ENCODE results near the gene LRP4. TPM values are rescaled to one million over a fixed set of nuclear protein-coding genes. Genes with fewer than 3 reads are reported as not detected.

Gene LRP4
- polyA plus RNA-seq, 4 donors: 25.5 to 28.5 (median 27.5) TPM

DNA sequence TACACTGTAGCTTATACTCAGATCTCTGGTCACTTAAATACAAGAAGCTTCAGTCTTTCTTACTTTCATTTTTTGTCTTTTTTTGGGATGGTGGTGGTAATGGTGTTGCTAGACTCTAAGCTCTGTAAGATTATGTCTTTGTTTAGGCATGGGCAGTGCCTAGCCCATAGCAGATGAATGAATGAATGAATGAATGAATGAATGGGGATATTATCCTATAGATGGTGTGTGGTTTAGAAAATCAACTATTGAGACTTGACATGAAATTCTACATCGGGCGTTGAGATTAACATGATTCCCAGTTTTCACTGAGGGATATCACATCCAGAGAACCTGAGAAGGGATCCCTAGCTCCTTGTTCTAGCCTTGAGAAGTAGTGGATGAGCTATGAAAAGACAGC, 62.5 kb downstream of the LRP4 start:
- no peak for DNase-seq (ENCODE audit: low read depth in 4 of 4, low spot score in 3 of 4)

DNA sequence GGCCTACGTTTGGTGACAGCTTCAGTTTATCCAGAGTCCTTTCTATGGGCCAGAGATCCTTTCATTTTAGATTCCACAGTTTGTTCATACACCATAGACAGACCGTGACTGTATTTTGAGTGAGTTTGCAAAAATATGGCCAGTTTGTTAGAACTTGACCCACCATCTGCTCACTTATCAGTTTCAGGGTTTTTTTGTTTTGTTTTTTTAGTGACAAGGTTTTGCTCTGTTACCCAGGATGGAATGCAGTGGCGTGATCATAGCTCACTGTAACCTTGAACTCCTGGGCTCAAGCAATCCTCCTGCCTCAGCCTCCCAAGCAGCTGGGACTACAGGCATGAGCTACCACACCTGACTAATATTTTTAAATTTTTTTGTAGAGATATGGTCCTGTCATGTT, 63.2 kb downstream of the LRP4 start:
- DNase-seq (ENCODE audit: low read depth in 4 of 4, low spot score in 3 of 4): no peak

DNA sequence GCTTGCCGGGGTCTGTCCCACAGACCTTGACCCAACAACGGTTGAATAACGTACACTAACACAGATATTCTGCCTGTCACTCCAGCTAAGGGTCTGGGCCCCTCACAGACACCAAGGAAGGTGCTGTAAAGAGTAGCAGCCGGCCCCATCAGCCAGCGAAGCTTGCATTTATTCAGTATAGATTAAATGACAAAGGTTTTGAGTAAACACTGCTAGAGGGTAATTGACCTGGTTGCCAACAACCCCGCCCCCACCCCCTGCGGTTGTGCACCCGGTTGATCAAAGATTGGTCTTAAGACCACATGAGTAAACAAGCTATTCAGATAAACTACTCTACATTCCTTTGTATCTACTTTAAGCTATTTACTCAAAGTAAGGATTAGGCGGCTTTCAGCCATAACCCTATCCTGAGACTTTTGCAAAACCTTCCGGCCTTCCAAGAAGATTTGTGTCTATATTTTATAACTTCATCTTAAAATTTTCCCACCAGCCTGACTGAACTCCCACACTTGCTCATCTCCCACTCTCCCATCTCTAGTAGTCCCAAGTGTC, 67.4 kb downstream of the LRP4 start:
- DNase-seq (ENCODE audit: low read depth in 4 of 4, low spot score in 3 of 4): no peak

DNA sequence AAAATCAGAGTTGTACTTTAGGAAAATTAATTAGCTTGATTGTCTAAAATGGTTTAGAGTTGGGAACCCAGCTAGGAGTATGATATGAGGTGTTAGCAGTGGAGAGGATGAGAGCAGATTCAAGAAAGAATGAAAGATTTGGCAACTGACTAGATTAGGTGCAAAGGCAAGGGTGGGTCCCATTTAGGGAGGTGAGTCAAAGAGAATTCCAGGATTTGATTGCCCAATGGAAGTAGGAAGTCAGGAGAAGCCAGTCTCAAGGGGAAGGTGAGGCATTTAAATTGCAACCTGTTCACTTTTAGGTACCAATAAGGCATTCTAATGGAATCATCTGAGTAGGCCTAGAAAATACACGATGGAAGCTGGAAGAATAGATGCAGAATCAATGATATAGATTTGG, 68.7 kb downstream of the LRP4 start:
- no peak for DNase-seq (ENCODE audit: low read depth in 4 of 4, low spot score in 3 of 4)

DNA sequence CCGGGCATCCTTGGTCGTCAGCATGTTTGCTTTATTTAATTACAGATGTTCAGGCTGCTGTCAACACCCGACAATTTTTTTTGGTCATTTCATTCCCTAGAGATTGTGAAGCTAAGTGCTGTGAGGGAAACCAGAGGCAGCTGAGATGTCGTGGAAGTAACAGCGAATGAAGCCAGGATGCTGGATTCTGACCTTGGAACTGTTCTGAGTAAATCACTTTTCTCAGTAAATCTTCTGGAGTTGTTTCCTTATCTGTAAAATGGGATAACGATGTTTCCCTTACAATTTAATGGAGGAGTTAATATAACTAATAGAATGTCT, 71.9 kb downstream of the LRP4 start:
- peak in 1 of 4 donors; percentile 5 for DNase-seq (ENCODE audit: low read depth in 4 of 4, low spot score in 3 of 4)

DNA sequence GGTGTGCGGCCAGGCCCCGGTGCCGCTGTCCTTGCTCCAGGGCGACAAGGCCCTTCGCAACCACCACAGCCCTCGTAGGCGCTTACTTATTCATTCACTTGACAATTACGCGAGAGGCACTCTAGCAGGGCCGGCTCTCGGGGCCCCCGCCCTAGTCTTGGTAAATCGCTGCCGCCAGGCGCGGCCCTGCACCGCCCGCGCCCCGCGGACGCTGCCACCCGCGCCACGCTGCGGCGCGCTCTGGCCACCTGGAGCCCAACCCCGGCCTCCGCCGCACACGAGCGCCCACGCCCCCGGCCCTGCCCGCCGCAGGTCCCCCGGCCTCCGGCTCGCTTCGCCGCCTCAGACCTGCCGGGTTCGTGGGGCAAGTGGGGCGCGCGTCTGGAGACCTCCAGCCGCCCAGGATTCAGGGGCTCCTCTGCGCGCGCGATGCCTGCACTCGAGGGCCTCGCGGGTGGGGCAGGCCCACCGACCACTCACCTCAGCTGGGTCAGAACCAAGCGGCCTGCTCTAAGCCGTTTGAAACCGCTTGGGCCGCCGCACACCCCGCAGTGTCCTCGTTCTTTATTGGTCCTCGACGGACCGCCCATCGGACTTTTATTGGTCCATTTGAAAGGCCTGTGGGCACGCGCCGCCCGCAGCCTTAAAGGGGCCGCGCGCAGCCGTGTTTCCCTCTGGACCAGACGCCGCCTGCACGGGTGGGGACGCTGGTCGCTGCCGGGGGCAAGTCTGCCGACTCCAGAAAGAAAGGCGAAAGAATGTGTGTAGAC, 72.4 kb downstream of the LRP4 start, which contains the start of gene CKAP5:
Gene CKAP5, minus strand, starts transcription at position 541 of the 770 bp plus-strand sequence. CDS start 25,049 bp downstream, outside the sequence.
- DNase-seq (ENCODE audit: low read depth in 4 of 4, low spot score in 3 of 4): peak; percentile 80 to 87 (median 86)

DNA sequence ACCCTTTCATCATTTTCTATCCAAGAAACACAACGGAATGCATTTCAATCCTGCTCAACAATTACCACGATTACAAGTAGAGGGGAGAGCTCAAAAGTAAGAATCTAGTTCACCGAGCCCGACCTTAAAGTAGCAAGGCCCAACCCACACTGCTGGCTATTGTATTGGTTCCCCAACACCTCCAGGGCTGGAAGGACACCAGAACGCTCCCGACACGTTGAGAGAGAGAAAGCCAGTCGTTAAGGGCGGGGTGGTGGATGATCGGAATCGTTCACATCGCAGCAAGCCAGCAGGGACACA, 73.0 kb downstream of the LRP4 start:
- peak in 2 of 4 donors; percentile 4 to 13 for DNase-seq (ENCODE audit: low read depth in 4 of 4, low spot score in 3 of 4)

DNA sequence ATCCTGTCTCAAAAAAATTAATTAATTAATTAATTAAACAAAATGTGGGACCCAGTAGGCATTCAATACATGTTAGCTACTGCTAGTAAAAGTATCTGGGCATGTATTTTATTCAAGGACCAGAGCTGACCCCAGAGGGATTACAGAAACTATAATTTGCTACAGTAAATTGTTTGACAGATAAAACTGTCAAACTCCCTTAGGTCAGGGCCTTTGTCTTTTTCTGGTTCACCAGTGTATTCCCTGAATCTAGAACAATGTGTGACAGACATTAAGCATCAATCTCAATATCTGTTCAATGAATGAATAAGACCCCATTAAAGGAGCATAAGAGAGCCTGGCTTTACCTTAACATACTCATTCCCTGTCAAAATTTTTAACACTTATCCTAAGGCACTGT, 78.2 kb downstream of the LRP4 start:
- DNase-seq (ENCODE audit: low read depth in 4 of 4, low spot score in 3 of 4): no peak

DNA sequence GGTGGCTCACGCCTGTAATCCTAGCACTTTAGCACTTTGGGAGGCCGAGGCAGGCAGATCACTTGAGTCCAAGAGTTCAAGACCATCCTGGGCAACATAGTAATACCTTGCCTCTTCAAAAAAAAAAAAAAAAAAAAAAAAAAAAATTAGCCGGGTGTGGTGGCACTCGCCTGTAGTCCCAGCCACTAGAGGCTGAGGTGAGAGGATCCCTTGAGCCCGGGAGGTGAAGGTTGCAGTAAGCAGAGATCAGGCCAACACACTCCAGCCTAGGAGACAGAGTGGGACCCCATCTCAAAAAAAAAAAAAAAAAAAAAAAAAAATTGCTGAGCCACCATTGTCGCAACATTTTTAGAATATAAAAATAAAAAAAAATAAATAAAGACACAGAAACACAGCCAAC, 79.8 kb downstream of the LRP4 start:
- DNase-seq (ENCODE audit: low read depth in 4 of 4, low spot score in 3 of 4): no peak

DNA sequence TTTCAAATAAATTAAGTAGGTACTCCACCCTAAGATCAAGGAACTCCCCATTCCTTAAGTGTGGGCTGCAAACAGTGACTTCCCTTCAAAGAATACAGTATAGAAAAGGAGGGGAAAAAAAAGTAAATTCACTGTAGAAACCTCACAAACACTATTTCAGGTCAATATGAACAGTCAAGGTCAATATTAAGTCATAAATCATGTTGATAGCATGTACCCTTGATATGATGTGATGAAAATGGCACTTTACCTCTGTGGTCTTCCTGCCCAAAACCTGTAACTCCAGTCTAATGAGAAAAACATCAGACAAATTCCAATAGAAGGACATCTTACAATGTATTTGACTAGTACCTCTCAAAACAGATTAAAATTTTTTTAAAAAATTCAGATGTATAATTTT, 80.5 kb downstream of the LRP4 start:
- no peak for DNase-seq (ENCODE audit: low read depth in 4 of 4, low spot score in 3 of 4)

DNA sequence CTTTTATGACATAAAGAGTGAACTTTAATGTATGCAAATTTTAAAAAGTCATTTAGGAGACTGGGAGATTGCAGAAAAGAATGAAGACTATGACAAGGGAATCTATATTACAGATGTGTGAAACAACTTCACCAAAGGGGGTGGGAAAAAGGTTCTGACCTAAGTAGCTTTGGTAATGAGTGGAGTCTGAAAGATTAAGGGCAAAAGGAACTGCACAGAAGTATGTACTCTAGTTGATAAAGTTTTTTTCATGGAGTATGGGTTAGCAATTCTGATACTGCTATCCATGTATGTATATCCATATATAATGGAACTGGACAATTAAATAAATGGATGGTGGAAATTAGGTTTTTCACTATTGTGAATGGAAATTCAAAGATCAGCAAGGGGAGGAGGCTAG, 81.5 kb downstream of the LRP4 start:
- DNase-seq (ENCODE audit: low read depth in 4 of 4, low spot score in 3 of 4): no peak

DNA sequence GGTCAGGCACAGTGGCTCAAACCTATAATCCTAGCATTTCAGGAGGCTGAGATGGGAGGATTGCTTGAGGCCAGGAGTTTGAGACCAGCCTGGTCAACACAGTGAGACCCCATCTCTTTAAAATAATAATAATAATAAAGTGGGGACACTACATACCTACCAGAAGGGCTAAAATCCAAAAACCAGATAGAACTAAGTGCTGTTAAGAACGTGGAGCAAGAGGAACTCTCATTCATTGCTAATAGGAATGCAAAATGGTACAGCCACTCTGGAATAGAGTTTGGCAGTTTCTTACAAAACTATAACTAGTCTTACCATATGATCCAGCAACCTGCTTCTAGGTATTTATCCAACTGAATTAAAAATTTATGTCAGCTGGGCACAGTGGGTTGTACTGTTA, 81.9 kb downstream of the LRP4 start:
- no peak for DNase-seq (ENCODE audit: low read depth in 4 of 4, low spot score in 3 of 4)

DNA sequence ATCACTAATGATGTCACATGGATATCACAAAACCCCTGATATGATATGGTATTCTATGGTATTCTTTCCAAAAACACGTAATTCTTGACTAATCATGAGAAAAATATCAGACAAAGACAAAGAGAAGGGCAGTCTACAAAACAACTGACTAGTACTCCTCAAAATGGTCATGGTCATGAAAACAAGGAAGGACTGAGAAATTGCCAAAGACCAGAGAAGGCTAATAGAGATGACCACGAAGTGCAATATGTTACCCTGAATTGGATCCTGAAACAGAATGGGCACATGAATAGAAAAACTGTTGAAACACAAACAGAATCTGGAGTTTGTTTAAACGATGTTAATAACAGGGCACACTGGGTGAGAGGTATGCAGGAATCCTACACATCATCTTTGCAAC, 82.5 kb downstream of the LRP4 start:
- DNase-seq (ENCODE audit: low read depth in 4 of 4, low spot score in 3 of 4): no peak

DNA sequence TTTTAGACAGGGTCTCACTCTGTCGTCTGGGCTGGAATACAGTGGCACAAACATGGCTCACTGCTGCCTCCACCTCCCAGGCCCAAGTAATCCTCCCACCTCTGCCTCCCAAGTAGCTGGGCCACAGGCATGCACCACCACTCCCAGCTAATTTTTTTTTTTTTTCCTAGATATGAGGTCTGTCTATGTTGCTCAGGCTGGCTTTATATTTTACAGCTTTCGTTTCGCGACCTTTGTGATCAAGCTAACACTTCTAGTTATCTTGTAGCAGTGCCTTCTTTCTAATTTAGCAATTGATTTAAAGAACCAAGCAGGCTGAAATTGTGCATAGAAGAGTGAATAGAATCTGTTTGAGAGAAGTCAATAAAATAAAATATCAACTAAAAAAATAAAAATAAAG, 83.5 kb downstream of the LRP4 start:
- DNase-seq (ENCODE audit: low read depth in 4 of 4, low spot score in 3 of 4): no peak

DNA sequence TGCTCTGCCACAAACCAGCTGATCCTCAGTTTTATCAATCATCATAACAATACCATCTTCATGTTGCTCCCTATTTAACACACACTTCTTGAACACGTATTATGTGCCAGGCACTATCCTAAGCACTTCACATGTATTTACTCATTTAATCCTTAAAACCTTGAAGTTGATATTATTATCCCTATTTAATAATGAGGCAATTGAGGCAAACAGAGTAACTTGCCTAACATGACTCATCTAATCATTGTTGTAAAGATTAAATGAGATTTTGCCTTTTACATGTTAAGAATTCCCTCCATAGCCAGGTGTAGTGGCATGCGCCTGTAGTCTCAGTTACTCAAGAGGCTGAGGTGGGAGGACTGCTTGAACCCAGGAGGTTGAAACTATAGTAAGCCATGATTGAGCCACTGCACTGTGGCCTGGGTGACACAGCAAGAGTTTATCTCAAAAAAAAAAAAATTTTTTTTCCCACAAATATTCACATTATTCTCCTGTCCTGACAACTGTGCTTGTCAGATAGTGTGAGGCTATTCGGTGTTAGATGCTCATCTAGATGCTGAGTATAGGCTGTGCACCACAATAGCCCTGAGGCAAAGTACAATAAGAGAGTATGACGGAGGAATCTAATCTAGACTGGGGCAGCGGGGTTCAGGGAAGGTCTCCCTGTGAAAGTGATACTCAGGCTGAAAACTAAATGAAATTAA, 85.7 kb downstream of the LRP4 start:
- no peak for DNase-seq (ENCODE audit: low read depth in 4 of 4, low spot score in 3 of 4)

DNA sequence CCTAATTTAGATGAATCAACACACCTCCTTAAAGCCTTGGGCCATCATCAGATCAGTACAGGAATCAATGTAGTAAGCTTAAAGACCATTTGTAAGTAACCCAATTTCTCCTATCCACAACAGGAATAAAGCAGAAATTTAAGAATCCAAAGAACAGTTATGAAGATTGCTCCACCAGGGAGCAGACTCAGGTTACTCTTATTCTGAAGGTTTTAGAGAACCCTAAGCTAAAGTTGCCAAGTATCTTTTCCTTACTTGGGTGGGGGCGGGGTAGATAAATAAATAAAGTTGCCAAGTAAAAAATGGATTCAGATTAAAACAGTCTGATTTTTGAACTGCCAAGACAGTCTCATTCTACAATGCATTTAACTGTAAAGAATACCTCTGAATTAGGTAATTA, 90.4 kb downstream of the LRP4 start:
- DNase-seq (ENCODE audit: low read depth in 4 of 4, low spot score in 3 of 4): no peak

DNA sequence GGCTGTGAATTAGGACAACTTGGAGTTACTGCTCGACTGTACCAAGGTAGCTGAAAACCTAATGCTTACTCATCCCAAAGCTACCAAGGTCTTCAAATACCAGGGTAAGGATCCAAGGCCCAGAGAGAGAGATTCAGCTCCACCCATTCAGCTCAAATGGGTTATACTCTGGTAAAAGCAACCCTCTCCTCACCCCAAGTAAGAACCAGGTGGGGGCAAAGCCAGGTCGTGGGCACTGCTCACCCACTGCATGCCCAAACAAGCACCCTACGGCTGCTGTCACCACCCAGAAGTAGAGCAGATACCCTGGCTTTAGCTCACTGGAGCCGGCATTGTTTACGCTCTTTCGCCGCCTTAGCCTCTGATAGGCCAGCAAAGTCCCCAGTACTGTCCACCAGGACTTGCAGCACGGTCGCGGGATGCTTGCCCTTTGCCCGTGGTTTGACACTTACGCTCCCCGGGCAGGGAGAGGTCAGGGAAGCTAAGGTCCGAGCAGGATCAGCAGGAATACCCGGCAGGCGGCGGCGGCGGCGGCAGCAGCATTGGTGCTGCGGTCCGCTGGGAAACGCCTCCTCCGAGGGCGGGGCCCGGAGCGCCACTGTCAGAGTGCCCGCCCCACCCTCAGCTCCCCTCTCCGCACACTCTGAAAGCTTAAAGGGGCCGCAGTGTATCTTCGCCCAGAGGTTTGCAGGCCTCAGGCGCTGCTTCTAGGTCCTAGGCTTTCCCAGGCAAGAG, 91.9 kb downstream of the LRP4 start:
- DNase-seq (ENCODE audit: low read depth in 4 of 4, low spot score in 3 of 4): peak; percentile 45 to 50 (median 46)

DNA sequence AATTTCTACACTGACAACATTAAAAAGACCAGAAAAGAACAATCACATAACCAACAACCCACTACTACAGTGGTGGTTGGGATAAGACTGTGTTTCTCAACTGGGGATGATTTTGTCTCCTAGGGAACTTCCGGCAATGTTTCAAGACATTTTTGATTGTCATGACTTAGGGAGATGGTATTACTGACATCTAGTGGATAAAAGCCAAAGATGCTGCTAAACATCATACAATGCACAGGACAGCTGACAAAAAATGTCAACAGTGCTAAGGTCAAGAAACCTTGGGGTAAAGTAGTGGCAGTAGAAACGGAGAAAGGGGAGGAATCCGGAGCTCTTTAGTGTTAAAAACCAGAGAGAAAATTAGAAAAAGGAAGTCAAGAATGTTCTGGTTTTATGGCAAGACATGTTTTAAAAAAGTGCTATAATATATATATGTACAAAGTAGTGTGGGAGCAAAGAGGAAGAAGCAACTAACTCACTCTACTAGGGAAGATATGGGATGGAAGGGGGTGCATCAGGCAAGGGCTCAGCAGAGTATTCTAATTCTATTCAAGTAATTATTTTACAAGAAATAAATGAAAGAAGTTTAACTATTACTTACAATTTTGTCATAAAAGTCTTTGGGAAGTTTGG, 109.4 kb downstream of the LRP4 start:
- no peak for DNase-seq (ENCODE audit: low read depth in 4 of 4, low spot score in 3 of 4)

All from right renal pelvis (tissue), 4 donors.